Endothelial cell of umbilical vein (primary cell): ENCODE results near the gene ASB7. TPM values are rescaled to one million over a fixed set of nuclear protein-coding genes. Genes with fewer than 3 reads are reported as not detected.

Source experiments
- BruUV-seq: library from RNA; stranded (reverse); fragments of 400-500 nt; replicated peaks from 2 replicates; lab custom pipeline; 2021; lab: Mats Ljungman, UMichigan
- CTCF ChIA-PET: fragments of 300-600, 350-600 bp; sonication (Branson Sonifier 250); formaldehyde crosslinking; loops from one replicate; lab custom pipeline; 2021; ENCODE audit warnings: antibody characterized with exemption, inconsistent platforms; lab: Charles Lee
- POLR2A ChIA-PET: fragments of 300-600, 350-600 bp; sonication (Branson Sonifier 250); formaldehyde crosslinking; loops from one replicate; lab custom pipeline; 2021; ENCODE audit warnings: antibody characterized with exemption, inconsistent platforms; lab: Charles Lee
- DNase-seq: peaks from one replicate; pipeline ENCODE4 v3.0.0-alpha.2; 2011; ENCODE audit warnings: low read depth, low spot score
- FAIRE-seq: peaks from 2 replicates; lab custom pipeline; 2011; peaks lifted over from hg19 to GRCh38; lab: Jason Lieb, UNC
- H2AFZ ChIP-seq: 2 replicates; pipeline ENCODE4 v1.6.0; 2012; ENCODE audit warnings: low read depth, low read length, control low read depth, inconsistent platforms
- H3K27ac ChIP-seq: 2 replicates; pipeline ENCODE4 v1.5.1; 2011; ENCODE audit warnings: low read depth, mild to moderate bottlenecking, control low read depth, low read length, moderate library complexity; ENCODE audit not compliant: insufficient read depth
- H3K27me3 ChIP-seq, 2 experiments: 2 replicates each; pipeline versions ENCODE4 v1.6.0 to v1.6.1; 2011; ENCODE audit warnings: low read length in 2 of 2, mixed read lengths in 1 of 2; ENCODE audit not compliant: control insufficient read depth in 2 of 2, insufficient read depth in 2 of 2
- H3K36me3 ChIP-seq, 2 experiments: 2 replicates in 1 of 2; 3 replicates in 1 of 2; pipeline ENCODE4 v1.5.1; 2011; ENCODE audit warnings: low read length in 2 of 2, mild to moderate bottlenecking in 1 of 2, moderate library complexity in 1 of 2; ENCODE audit not compliant: control insufficient read depth in 2 of 2, insufficient read depth in 2 of 2; ENCODE audit errors: extremely low read depth in 1 of 2
- H3K4me1 ChIP-seq: 3 replicates; pipeline ENCODE4 v1.5.1; 2011; ENCODE audit warnings: mild to moderate bottlenecking, low read length; ENCODE audit not compliant: control insufficient read depth, insufficient read depth; ENCODE audit errors: extremely low read depth
- H3K4me2 ChIP-seq: 2 replicates; pipeline ENCODE4 v1.6.1; 2011; ENCODE audit warnings: low read length, control low read depth, mixed read lengths; ENCODE audit not compliant: insufficient read depth
- H3K4me3 ChIP-seq, 3 experiments: fragments of 200-600 bp in 1 of 3; sonication (generic), shearing (Covaris generic) in 1 of 3; replicated peaks in 1 of 3; 2 replicates each; pipeline ENCODE4 v1.5.1; 2011 to 2016; ENCODE audit warnings: control low read depth in 3 of 3, low read length in 3 of 3, mild to moderate bottlenecking in 2 of 3, inconsistent platforms in 1 of 3, low read depth in 1 of 3, moderate library complexity in 1 of 3; ENCODE audit not compliant: insufficient read depth in 1 of 3
- H3K79me2 ChIP-seq: 2 replicates; pipeline ENCODE4 v1.6.0; 2012; ENCODE audit warnings: low read length, inconsistent platforms; ENCODE audit not compliant: control insufficient read depth, insufficient read depth
- H3K9ac ChIP-seq: replicated peaks from 2 replicates; pipeline ENCODE3; 2011; ENCODE audit warnings: low read length, control low read depth; ENCODE audit not compliant: insufficient read depth; ENCODE audit errors: extremely low read depth
- H3K9me1 ChIP-seq: replicated peaks from 3 replicates; pipeline ENCODE4 v1.6.0; 2011; ENCODE audit warnings: mild to moderate bottlenecking, low read length; ENCODE audit not compliant: control insufficient read depth, insufficient read depth; ENCODE audit errors: extremely low read depth
- H3K9me3 ChIP-seq: replicated peaks from 2 replicates; pipeline ENCODE4 v1.5.1; 2012; ENCODE audit warnings: low read length, inconsistent platforms; ENCODE audit not compliant: control insufficient read depth, insufficient read depth
- H4K20me1 ChIP-seq: replicated peaks from 2 replicates; pipeline ENCODE3; 2011; ENCODE audit warnings: mild to moderate bottlenecking, low read length; ENCODE audit not compliant: control insufficient read depth, insufficient read depth; ENCODE audit errors: extremely low read depth
- CTCF ChIP-seq, 2 donors: IDR thresholded peaks; 1 replicate in 1 of 2; 2 replicates in 1 of 2; pipeline ENCODE4 v1.5.1; 2011; ENCODE audit warnings: low read length in 2 of 2, mild to moderate bottlenecking in 2 of 2, moderate library complexity in 2 of 2, control low read depth in 1 of 2, inconsistent platforms in 1 of 2, low read depth in 1 of 2; ENCODE audit not compliant: insufficient read depth in 1 of 2; ENCODE audit errors: extremely low read depth in 1 of 2
- EZH2 ChIP-seq: IDR thresholded peaks from 2 replicates; pipeline ENCODE4 v1.6.1; 2012; ENCODE audit warnings: borderline replicate concordance, low read depth, mild to moderate bottlenecking, moderate library complexity, low read length, inconsistent platforms; ENCODE audit not compliant: severe bottlenecking
- FOS ChIP-seq: IDR thresholded peaks from 2 replicates; pipeline ENCODE4 v1.6.1; 2011; ENCODE audit warnings: mild to moderate bottlenecking, low read length, moderate library complexity, borderline replicate concordance; ENCODE audit not compliant: insufficient read depth
- GATA2 ChIP-seq: IDR thresholded peaks from 2 replicates; pipeline ENCODE4 v1.7.0; 2011; ENCODE audit warnings: low read depth, mild to moderate bottlenecking, moderate library complexity, mixed read lengths, low read length; ENCODE audit not compliant: insufficient read length, insufficient read depth
- JUN ChIP-seq: IDR thresholded peaks from 2 replicates; pipeline ENCODE4 v1.6.1; 2011; ENCODE audit warnings: borderline replicate concordance, low read depth; ENCODE audit not compliant: insufficient read length, insufficient read depth
- MAX ChIP-seq: IDR thresholded peaks from 2 replicates; pipeline ENCODE4 v1.6.1; 2011; ENCODE audit not compliant: insufficient read depth, insufficient read length
- MYC ChIP-seq: IDR thresholded peaks from one replicate; pipeline ENCODE4 v1.6.1; 2011; ENCODE audit warnings: mild to moderate bottlenecking, low read depth, low read length
- POLR2A ChIP-seq: IDR thresholded peaks from 2 replicates; pipeline ENCODE4 v1.6.1; 2012; ENCODE audit warnings: low read depth, mild to moderate bottlenecking, control low read depth, low read length
- POLR2AphosphoS5 ChIP-seq: IDR thresholded peaks from 2 replicates; pipeline ENCODE4 v1.6.1; 2012; ENCODE audit warnings: low read depth, mild to moderate bottlenecking, control low read depth, low read length, moderate library complexity; ENCODE audit not compliant: insufficient read depth
- dilution Hi-C: fragments of 300-500 bp; cut with MboI; formaldehyde crosslinking; loops from one replicate; pipeline ENCODE4 v1.15.0; 2019; ENCODE audit warnings: low sequenced_read_pairs; ENCODE audit not compliant: extremely low pct_ligation_motif_present
- intact Hi-C: fragments of 100-400 bp; cut with micrococcal nuclease; formaldehyde crosslinking; loops from one replicate; pipeline ENCODE4 v1.10.0; 2022
- polyA plus RNA-seq, 4 experiments: library from polyadenylated mRNA; depleted of rRNA in 3 of 4; stranded (reverse) in 3 of 4; unstranded in 1 of 4; fragments of >200 nt; gene quantifications; 2 replicates each; pipeline versions ENCODE4 v1.2.1 to v1.2.3, GENCODE V29; 2011 to 2012; ENCODE audit warnings: missing spikeins in 1 of 4
- total RNA-seq: library from RNA; stranded (reverse); gene quantifications from 2 replicates; pipeline ENCODE4 v1.2.3, GENCODE V29; 2021

ASB7 gene
- total and polyA plus RNA-seq, 2 donors (not counting 3 experiments of a cell fraction or from before 2014, with no cell fraction given), result 6.8 to 13.3 TPM

DNA sequence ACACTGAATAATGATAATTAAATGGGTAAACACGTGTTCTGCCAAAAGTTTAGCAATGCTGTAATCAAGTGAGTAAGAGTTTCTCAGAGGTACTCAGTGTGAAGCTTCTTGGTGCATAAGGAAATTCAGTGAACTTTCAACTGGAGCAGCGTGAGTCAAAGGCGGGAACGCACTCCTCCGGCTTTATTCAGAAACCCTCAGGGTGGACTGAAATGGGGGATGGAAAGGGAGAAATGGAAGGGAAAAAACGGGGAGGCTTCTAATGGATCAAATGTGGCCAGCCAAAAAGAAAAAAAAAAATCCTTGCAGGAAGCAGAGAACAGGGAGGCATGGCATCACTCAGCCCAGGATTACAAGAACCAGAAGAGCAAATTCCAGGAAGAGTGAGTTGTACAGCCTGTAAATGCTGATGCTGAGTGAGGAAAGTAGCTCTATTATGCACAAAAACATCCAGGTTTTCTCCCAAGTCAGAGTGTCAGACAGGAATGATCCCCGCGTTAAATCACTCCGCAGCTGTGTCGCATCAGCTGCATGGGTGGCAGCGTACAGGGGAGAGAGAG, 85.3 kb downstream of the ASB7 start:
- dilution Hi-C loops (no loop called here), intact Hi-C loops (no loop called here)
- Histone ChIP-seq H3K9me1 (no peaks in the 10 kb centered on the region), H2AFZ (peak overlapping the region; percentile 29), H3K27me3 (no peaks in the 10 kb centered on the region), H3K36me3 (no peaks in the 10 kb centered on the region), H3K9me3 (no peaks in the 10 kb centered on the region), H3K4me2 (peak overlapping the region; percentile 75), H4K20me1 (no peaks in the 10 kb centered on the region), H3K9ac (peak overlapping the region; percentile 48), H3K27ac (peak overlapping the region; percentile 52), H3K79me2 (no peaks in the 10 kb centered on the region), H3K4me1 (peaks cover 5% of the 10 kb centered on the region), H3K4me3 (peak overlapping the region in 1 of 3 experiments; percentile 5)
- no peak for TF ChIP-seq EZH2
- TF ChIP-seq MYC, result no peak
- TF ChIP-seq CTCF (IDR thresholded peaks at IDR 0.05; ENCODE audit: extremely low read depth in 1 of 2, insufficient read depth in 1 of 2, low read depth in 1 of 2, low read length in 2 of 2), result no peak
- TF ChIP-seq POLR2A, result no peak
- TF ChIP-seq MAX, result no peak
- TF ChIP-seq JUN, result no peak
- TF ChIP-seq FOS, result no peak
- TF ChIP-seq POLR2AphosphoS5, result no peak
- TF ChIP-seq GATA2, result no peak
- no TSS peak for BruUV-seq
- FAIRE-seq (no peak), DNase-seq (no peak)
- POLR2A ChIA-PET, result no interaction called here
- CTCF ChIA-PET, result no interaction called here
